GM19099 (cell line): ENCODE measurements around the gene BIN1.

Source experiments
- POLR2A ChIP-seq: IDR thresholded peaks from 3 replicates; pipeline ENCODE4 v1.6.1; 2011; ENCODE audit warnings: low read depth; ENCODE audit not compliant: insufficient read length; ENCODE audit errors: extremely low read depth

The BIN1 gene

DNA sequence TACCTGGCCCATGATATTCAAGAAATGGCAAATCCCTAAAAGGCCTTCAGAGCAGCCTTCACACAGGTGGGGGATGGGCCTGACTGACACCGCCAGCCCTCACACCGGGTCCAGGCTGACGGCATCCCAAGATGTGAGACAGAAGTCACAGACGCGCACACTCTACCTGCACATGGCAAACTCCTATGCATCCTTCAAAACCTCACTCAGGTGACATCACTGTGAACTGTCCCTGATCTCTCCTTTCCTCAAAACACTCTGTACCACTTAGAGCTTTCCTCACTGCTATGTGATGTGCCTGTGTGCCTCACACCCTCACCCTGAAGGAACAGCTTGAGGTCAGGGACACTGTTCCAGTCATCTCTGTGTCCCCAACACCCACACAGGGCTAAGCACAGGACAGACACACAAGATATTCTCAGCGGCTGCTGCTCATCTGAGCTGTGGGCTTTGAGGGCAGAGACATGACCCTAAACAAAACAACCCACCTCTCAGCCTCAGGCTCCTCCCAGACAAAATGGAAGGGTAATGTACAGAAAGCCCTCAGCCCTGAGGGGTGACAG is 27.5 kb downstream of the BIN1 start:
- no peak for TF ChIP-seq POLR2A

DNA sequence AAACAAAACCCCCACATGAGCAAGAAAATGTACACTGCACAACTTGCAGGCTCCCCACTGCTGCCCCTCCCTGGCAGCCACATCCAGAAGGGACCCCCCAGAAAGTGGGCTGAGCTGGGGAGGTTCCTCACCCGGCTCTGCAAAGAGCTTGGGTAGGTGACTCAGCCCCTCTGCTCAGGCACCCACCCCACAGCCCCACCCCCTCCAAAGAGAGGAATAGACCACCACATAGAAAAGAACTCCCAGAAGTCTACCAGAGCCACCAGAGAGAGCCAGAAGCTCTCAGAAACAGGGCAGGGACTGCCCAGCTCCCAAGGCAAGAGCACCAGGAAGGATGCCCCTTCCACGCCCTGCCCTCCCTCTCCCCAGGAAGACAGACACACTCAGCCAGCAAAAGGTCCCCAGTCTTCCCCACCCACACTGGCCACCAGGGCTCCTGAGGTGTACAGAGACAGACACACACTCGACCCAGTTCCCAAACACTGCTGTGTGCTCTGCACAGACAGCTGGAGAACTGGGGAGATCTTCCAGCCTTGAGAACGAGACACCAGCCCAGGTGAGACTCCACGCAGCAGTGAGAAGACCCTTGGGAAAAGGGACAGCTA is 28.2 kb downstream of the BIN1 start:
- no peak for TF ChIP-seq POLR2A

DNA sequence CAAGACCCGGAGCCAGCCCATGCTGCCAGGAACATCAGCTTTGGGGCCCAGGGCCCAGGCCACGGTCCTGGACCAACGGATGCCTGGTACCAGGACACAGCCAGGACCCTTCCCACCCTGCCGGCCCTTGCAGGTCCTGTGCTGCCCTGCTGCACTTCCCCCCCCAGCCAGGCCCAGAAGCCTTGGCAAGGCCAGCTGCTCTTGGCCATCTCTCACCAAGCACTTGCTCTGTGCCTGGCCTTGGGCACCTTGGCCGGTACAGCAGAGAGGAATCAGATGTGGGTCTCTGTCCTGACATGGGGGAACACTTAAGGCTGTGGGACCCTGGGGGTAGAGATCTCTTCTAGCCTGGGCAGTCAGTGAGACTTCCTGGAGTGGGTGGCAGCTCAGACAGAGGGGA is 28.9 kb downstream of the BIN1 start:
- no peak for TF ChIP-seq POLR2A

DNA sequence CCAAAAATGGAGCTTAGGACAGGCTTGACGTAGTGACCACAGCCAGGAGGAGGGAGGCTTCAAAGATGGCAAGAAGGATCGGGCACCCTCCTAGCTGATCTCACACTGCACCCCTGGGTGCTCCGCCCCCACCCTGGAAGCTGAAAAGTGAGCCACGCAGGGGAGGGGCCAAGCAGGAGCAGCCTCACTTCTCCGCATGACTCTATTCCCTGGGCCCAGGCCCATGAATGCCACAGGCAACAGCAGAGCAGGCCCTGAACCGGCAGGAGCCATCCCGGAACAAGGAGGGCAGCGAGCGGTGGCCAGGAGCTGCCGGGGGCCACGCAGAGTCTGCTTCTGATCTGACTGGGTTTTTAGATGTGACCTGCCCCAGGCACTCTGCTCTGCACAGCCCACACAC is 30.0 kb downstream of the BIN1 start:
- no peak for TF ChIP-seq POLR2A

DNA sequence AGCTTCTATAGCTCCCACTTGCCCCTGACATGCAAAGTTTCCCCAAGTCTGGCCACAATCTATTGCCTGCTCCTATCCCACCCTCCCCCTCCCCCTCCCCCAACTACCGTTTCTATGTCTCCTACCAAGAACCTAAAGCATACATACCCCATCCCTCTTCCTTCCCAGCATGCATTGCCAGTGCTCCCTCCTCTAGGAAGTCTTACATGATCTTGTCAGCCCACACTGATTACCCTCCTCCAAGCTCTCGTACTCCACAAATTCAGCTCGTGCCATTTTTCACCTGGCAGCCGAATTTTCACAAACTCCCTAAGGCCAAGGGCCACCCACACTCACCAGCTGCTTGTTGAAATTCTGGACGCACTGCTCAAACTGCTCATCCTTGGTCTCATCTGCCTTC is 30.7 kb downstream of the BIN1 start:
- no peak for TF ChIP-seq POLR2A

DNA sequence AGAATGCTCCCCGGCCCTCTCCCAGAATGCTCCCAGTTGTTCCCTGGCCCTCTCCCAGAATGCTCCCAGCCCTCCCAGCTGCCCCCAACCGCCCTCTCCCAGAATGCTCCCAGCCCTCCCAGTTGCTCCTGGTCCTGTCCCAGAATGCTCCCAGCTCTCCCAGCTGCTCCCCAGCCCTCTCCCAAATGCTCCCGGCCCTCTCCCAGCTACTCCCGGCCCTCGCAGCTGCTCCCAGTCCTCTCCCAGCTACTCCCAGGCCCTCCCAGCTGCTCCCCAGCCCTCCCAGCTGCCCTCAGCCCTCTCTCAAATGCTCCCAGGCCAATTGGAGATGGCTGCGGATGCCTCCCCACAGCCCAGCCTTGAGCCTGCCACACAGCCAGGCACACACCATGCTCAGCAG is 31.1 kb downstream of the BIN1 start:
- TF ChIP-seq POLR2A: no peak

DNA sequence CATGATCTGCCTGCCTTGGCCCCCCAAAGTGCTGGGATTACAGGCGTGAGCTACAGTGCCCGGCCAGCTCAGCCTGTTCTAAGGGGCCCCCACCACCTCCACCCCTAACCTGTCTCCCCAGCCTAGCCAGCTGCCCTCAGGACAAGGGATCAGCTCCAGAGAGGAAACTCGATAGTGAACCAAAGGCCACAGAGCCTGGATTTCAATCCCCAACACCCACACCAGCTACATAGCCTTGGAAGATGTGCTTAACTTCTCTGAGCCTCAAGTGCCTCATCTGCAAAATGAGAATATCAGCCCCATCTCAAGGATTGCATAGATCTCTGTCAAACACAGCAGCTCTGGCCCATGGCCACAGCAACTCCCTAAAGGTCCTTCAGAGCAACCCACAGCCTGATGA is 32.0 kb downstream of the BIN1 start:
- TF ChIP-seq POLR2A: no peak

DNA sequence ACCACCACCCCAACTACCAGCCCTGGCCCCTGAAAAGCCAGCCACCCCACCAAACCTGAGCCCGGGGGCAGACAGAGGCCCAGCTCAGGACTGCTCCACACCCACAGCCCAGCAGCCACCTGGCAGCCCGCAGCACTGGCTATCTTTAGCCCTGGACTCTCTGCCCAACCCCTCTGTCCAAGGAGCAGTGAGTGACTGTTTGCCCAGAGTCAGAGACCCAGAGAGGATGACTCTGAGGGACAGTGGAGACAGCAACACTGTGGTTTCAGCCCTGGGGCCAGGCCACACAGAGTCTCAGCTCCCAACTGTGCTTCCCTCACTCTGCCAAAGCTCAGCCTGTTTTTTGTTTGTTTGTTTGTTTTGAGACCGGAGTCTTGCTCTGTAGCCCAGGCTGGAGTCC is 32.6 kb downstream of the BIN1 start:
- no peak for TF ChIP-seq POLR2A

DNA sequence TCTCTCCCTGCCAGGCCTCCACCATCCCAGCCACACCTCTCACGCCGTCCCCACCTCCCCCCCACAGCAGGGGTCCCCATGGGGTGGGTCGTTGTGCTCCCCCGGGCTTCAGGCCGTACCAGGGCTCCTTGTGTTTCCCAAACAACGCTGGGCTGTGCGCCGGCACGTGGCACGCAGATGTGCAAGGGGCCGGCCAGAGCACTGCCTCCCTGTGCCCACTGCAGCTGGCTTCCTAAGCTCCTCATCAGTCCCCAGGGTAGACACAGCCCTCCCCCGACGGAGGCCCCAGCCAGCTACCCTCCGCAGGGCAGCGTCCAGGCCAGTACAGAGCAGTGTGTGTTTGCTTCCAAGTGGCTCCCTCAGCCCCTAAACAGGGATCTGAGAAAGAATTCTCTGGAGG is 34.0 kb downstream of the BIN1 start:
- no peak for TF ChIP-seq POLR2A

DNA sequence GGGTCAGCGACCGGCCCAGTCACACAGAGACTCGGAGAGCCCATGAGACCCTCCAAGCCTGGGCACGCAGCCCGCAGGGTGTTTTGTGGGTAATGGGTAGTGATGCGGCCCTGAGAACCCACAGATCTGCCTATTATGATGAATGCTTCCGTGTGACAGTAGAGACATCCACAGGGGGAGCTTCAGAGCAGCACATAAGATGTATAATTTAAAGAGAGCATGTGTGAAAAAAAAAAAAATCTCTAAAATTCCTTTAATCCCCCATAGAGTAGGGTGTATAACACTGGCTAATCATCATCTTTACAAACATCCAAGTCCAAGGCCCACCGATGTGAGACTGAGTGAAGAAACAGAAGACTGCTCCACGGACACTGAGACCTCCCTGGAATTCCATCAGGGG is 34.6 kb downstream of the BIN1 start:
- TF ChIP-seq POLR2A: no peak

DNA sequence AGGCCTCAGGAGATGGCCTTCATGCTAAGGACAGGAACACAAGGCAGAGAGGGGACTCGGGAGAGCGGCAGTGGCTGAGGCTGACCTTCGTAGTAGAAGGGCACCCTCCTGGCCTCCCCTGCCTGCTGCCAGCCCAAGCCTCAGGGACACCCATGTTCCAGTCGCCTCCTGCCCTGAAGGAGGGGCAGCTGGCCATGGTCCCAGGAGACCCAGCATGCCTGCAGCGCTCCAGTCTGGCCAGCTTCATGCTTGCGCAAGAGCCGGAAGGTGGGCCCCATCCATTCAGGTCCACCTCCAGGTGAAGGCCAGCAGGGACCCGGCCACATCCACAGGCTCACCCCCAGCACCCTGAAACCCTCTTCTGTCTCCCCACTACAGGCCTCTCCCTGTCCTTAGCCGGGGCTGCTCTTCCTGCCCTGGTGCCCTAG is 35.0 kb downstream of the BIN1 start:
- TF ChIP-seq POLR2A: no peak

DNA sequence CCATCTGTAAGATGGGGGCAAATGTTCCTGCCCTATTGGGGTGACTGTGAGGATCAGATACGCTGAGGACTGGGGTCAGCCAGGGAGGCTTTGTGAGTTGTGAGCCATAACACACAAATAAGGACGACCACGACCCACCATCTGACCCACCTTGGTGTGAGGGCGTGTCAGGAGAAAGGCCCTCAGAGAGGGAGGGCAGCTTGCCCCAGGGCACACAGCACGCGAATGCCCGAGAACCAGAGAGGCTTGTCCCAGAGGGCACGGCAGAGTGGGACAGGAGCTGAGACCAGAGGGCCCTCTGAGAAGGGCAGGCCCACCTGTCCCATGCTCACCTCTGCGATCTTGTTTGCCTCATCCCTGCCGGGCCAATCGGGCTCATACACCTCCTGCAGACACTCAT is 36.7 kb downstream of the BIN1 start:
- no peak for TF ChIP-seq POLR2A

DNA sequence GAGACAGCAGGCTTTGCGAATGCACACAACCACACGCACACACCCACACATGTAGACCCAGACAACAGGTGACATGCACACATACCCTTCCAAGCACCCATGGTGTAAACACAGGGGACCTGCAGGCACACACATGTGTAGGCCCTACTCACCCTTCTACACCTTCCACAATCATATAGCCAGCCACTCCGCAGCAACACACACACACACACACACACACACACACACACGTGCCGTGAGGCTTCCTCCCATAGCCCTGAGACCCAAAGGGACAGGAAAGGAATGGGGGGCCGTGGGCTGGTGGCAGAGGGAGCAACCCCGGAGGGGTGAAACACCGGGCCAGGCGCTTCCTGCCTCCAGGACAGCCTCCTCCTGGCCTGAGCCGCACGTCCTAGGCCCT is 37.4 kb downstream of the BIN1 start:
- TF ChIP-seq POLR2A: no peak

DNA sequence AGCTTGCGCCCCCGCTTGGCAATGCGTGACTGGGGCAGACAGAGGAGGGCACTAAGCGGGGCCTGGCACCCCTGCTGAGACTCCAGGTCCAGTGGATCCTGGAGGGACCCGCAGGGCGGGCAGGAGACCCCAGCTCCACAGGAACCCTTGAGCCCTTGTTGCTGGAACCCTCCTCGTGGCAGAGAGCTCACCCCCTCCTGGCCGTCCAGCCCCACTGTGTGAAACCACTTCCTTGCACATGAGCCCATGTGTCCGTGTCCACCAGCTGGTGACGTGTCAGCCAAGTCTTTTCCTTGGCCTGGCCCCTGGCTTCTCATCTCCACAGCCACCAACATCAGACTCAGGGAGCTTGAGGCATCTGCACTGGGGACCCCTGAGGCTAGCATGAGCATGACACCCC is 38.0 kb downstream of the BIN1 start:
- no peak for TF ChIP-seq POLR2A

DNA sequence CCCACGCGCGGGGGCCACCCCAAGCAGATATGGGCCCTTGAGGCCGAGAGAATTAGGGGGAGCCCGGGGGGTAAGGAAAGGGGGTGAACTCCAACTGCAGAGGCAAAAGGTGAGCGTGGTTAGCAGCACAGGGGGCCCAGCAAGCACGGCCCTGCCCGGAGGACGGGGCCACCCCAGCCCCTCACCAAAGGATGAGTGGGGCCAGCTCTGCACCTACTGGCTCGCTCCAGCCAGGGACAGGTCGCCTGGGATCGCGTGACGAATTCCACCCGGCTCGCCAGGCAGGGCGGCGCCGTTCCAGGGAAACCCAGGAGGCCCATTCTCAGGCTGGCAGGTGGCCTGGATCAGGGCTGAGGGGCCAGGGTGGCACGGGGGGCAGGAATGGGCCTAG is 38.6 kb downstream of the BIN1 start:
- TF ChIP-seq POLR2A: no peak

DNA sequence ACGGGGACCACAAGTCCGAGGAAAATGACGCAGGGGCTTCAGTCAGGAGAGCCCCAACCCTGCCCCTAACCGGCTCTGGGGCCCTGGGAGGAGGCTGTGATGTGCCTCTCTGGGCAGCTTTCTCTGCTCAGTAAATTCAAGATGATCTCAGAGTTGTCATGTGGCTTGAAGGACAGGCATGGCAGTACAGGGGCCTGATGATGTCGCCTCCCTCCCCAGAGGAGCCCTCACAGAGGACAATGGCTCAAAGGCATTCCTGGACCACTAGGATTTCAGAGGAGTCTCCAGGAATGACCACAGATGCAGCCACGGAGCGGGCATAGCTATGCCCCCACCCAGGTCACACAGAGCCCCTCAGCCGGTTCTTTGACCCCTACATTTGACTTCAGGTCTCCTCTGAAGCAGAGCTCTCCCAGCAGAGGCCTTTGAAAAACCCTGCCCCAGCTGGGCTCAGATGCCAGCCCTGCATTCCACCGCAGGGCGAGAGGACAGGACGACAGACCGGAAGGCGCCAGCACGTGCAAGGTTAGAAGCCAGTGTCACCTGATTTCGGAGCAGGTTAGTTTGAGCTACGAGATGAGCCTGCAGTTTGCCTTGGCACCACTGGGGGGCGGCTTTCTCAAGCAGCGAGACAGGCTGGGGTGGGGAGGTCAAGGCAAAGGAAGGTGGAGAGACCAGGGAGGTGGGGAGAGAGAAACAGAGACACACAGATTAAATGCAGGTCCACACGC is 39.2 kb downstream of the BIN1 start:
- no peak for TF ChIP-seq POLR2A

DNA sequence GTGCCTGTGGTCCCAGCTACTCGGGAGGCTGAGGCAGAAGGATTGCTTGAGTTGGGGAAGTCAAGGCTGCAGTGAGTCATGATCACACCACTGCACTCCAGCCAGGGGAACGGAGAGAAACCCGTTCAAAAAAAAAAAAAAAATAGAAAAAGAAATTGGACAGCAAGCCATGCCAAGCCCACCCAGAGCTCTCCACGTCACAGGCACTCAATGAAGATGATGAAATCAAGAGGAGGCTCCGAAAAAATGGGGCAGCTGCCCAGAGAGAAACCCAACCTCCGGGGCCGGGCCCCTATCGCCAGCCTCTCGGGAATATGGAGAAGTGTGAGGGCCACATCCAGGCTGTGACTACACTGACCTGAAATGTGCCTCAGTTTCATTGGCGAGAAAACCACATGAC is 40.0 kb downstream of the BIN1 start:
- no peak for TF ChIP-seq POLR2A

DNA sequence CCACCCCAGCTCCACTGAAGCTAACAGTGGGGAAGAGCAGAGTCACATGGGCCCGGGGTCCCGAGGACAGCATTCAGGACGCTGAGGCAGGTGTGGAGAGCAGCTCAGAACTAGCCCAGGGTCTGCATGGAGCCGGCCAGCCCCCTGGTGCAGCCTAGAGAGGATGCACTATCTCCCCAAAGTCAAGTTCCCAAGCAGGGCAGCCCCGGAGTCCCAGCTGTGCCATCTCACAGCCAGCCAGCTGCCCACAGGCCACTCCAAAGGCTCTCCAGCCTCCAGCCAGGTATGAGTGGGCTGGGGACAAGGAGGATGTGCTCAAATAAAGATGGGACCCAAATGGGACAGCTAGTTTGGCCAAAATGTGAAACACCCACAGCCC is 41.0 kb downstream of the BIN1 start:
- TF ChIP-seq POLR2A: no peak
